Measurements from ENCODE around the gene KCNJ14. TPM values are rescaled to one million over a fixed set of nuclear protein-coding genes. Genes with fewer than 3 reads are reported as not detected.
A peak's percentile ranks its signal among the peaks of the same experiment; 100 is the strongest.

Gene KCNJ14
- total and polyA plus RNA-seq, 2 experiments from 2014 or later: 0.48 to 0.97 TPM

DNA sequence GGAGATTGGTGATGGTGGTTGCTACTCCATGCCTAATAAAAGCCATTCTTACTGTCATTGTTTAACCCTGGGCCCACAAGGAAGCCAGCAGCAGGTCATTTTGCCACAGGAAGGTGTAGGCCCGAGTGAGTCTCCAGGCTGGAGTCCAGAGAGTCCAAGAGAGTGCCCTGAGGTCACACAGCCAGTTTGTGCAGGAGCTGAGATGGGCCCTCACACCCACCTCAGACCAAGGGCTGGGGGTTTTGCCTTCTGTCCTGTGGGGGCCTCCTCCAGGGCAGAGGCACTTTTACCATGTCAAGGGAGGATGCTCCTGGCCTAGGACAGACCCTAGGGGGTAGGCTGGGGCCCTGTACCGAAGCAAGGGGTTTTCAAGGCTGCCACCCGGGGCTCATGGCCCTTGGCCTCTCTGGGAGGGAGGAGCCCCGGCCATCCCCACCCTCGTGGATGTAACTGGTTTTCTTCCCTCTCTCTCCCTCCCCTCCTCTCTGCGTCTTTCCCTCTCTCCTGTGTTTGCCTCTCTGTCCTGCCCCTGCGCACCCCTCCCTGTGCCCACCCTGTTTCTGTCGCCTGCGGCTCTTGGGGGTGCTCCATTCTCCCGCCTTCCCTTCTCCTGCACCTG lies 21.8 kb downstream of the KCNJ14 start:
- H3K4me1 ChIP-seq (ENCODE audit: insufficient read depth): peaks cover 25% of the 10 kb centered on the region
- no peak for DNase-seq
- H3K9me2 ChIP-seq (ENCODE audit: insufficient read depth): no peaks in the 10 kb centered on the region
- H3K4me2 ChIP-seq (ENCODE audit: unreplicated experiment): no peak overlapping the region
- TF ChIP-seq EZH2phosphoT487 (IDR thresholded peaks at IDR 0.05; ENCODE audit: insufficient read depth, low read depth): no peak
- no peak for TF ChIP-seq EZH2 (IDR thresholded peaks at IDR 0.05; ENCODE audit: insufficient read depth, poor library complexity, severe bottlenecking)
- H3K27ac ChIP-seq: no peak overlapping the region
- no peak overlapping the region for H2AFZ ChIP-seq
- H4K20me1 ChIP-seq (ENCODE audit: insufficient read depth): no peaks in the 10 kb centered on the region
- H3K9me3 ChIP-seq (ENCODE audit: low read depth): no peaks in the 10 kb centered on the region
- 77 to 86% methylated on average over 8 to 10 of the region's 10 CpGs for WGBS, 2 experiments (ENCODE audit: low coverage in 1 of 2, low lambda C conversion rate in 2 of 2, missing lambda C conversion rate in 2 of 2)
- peaks cover 30% of the 10 kb centered on the region for H3F3A ChIP-seq (ENCODE audit: insufficient read depth)
- no peak overlapping the region for H3K9ac ChIP-seq
- peaks cover 36% of the 10 kb centered on the region for H3K36me3 ChIP-seq (ENCODE audit: low read depth)
- in situ Hi-C loops (cut with MboI): no loop called here
- no peak overlapping the region for H3K4me3 ChIP-seq
- no peaks in the 10 kb centered on the region for H3K27me3 ChIP-seq (replicated peaks; ENCODE audit: insufficient read depth)
- H3K79me2 ChIP-seq (ENCODE audit: insufficient read depth): peaks cover 11% of the 10 kb centered on the region; the same call in 1 of the 2 replicates

DNA sequence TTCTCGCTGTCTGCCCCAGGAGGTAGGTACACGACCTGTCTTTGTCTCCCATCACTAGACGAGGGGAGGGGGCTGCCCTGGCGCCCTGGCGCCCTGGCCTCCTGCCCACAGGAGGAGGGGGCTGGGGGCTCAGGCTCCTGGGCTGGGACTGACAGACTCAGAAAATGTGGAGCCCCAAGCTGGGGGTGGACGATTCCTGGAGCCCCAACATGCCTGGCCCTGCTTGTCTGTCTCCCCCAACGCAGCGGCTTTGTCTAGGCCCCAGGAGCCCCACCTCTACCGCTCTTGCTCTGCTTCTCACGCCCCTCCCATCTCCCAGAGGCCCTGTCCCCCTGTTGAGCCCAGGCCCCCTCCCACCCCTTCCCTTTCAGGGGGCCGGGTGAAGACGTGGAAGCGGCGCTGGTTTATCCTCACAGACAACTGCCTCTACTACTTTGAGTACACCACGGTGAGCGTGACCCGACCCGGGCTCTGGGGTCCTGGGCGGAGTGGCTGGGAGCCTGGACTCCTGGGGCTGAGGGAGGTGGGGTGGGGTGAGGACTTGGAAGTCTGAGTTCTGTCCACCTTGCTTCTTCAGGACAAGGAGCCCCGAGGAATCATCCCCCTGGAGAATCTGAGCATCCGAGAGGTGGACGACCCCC lies 22.4 kb downstream of the KCNJ14 start:
- TF ChIP-seq EZH2phosphoT487 (IDR thresholded peaks at IDR 0.05; ENCODE audit: insufficient read depth, low read depth) (no peak), EZH2 (IDR thresholded peaks at IDR 0.05; ENCODE audit: insufficient read depth, poor library complexity, severe bottlenecking) (no peak)
- Histone ChIP-seq H3F3A (ENCODE audit: insufficient read depth) (peaks cover 34% of the 10 kb centered on the region), H2AFZ (no peak overlapping the region), H3K9me2 (ENCODE audit: insufficient read depth) (no peaks in the 10 kb centered on the region), H3K27ac (no peak overlapping the region), H3K36me3 (ENCODE audit: low read depth) (peaks cover 33% of the 10 kb centered on the region), H3K9me3 (ENCODE audit: low read depth) (no peaks in the 10 kb centered on the region), H3K4me3 (no peak overlapping the region), H3K79me2 (ENCODE audit: insufficient read depth) (peaks cover 8% of the 10 kb centered on the region; the same call in 1 of the 2 replicates), H3K4me1 (ENCODE audit: insufficient read depth) (peaks cover 30% of the 10 kb centered on the region), H4K20me1 (ENCODE audit: insufficient read depth) (no peaks in the 10 kb centered on the region), H3K27me3 (replicated peaks; ENCODE audit: insufficient read depth) (no peaks in the 10 kb centered on the region), H3K4me2 (ENCODE audit: unreplicated experiment) (no peak overlapping the region), H3K9ac (no peak overlapping the region)
- DNase-seq: no peak
- WGBS, 2 experiments (ENCODE audit: low coverage in 1 of 2, low lambda C conversion rate in 2 of 2, missing lambda C conversion rate in 2 of 2): 85 to 91% methylated on average over 17 to 22 of the region's 22 CpGs
- in situ Hi-C loops (cut with MboI): no loop called here

GRCh38 chr19:48478339-48479256 lies 23.2 kb downstream of the KCNJ14 start:
- Histone ChIP-seq H2AFZ (no peak overlapping the region), H3K9me2 (ENCODE audit: insufficient read depth) (no peaks in the 10 kb centered on the region), H3K4me3 (no peak overlapping the region), H3K4me2 (ENCODE audit: unreplicated experiment) (no peak overlapping the region), H3K9ac (no peak overlapping the region), H3K27me3 (replicated peaks; ENCODE audit: insufficient read depth) (no peaks in the 10 kb centered on the region), H3K27ac (no peak overlapping the region), H3K4me1 (ENCODE audit: insufficient read depth) (peaks cover 30% of the 10 kb centered on the region), H3K9me3 (ENCODE audit: low read depth) (no peaks in the 10 kb centered on the region), H3K36me3 (ENCODE audit: low read depth) (peaks cover 25% of the 10 kb centered on the region), H4K20me1 (ENCODE audit: insufficient read depth) (no peaks in the 10 kb centered on the region), H3F3A (ENCODE audit: insufficient read depth) (peaks cover 34% of the 10 kb centered on the region), H3K79me2 (ENCODE audit: insufficient read depth) (0 out of 2 replicates have a peak, but pooled peaks cover under 1% of the 10 kb centered on the region)
- TF ChIP-seq EZH2 (IDR thresholded peaks at IDR 0.05; ENCODE audit: insufficient read depth, poor library complexity, severe bottlenecking) (no peak), EZH2phosphoT487 (IDR thresholded peaks at IDR 0.05; ENCODE audit: insufficient read depth, low read depth) (no peak)
- in situ Hi-C loops (cut with MboI): no loop called here
- DNase-seq: no peak
- 83% methylated on average over 15 to 29 of the region's 29 CpGs for WGBS, 2 experiments (ENCODE audit: low coverage in 1 of 2, low lambda C conversion rate in 2 of 2, missing lambda C conversion rate in 2 of 2)

DNA sequence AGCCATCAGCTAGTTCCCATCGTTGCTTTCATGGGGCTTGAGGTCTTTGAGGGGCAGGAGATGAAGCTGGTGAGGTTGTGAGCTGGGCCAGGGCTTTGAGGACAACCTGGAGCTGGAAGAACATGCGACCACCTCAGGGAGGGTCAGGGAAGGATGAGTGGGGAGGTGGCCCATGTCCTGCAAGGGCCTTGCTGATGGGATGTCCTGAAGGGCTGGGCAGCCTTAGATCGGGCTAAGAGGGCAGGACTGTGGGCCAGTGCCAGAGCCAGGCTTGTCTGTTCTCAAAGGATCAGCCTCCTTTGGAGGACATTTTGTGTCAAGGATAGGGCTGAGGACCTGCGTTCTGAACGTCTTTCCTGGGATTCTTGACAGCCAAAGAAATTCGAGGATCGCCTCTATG lies 24.3 kb downstream of the KCNJ14 start:
- H3K79me2 ChIP-seq (ENCODE audit: insufficient read depth): no peaks in the 10 kb centered on the region
- peaks cover 34% of the 10 kb centered on the region for H3F3A ChIP-seq (ENCODE audit: insufficient read depth)
- H3K4me3 ChIP-seq: peak overlapping the region; percentile 66; the same call in 1 of the 2 replicates
- peaks cover 30% of the 10 kb centered on the region for H3K4me1 ChIP-seq (ENCODE audit: insufficient read depth)
- H2AFZ ChIP-seq: no peak overlapping the region
- no peaks in the 10 kb centered on the region for H3K9me3 ChIP-seq (ENCODE audit: low read depth)
- H3K9me2 ChIP-seq (ENCODE audit: insufficient read depth): no peaks in the 10 kb centered on the region
- DNase-seq: no peak
- H3K4me2 ChIP-seq (ENCODE audit: unreplicated experiment): peak overlapping the region; percentile 70
- peaks cover 17% of the 10 kb centered on the region for H3K36me3 ChIP-seq (ENCODE audit: low read depth)
- H3K9ac ChIP-seq: peak overlapping the region; percentile 72
- WGBS, 2 experiments (ENCODE audit: low coverage in 1 of 2, low lambda C conversion rate in 2 of 2, missing lambda C conversion rate in 2 of 2): 67 to 68% methylated on average over 7 of the region's 7 CpGs
- H4K20me1 ChIP-seq (ENCODE audit: insufficient read depth): no peaks in the 10 kb centered on the region
- no peaks in the 10 kb centered on the region for H3K27me3 ChIP-seq (replicated peaks; ENCODE audit: insufficient read depth)
- H3K27ac ChIP-seq: peak overlapping the region; percentile 67
- in situ Hi-C loops (cut with MboI): no loop called here
- TF ChIP-seq EZH2 (IDR thresholded peaks at IDR 0.05; ENCODE audit: insufficient read depth, poor library complexity, severe bottlenecking) (no peak), EZH2phosphoT487 (IDR thresholded peaks at IDR 0.05; ENCODE audit: insufficient read depth, low read depth) (no peak)
